GM12878 (cell line): ENCODE results near the gene CDON. TPM values are rescaled to one million over a fixed set of nuclear protein-coding genes. Genes with fewer than 3 reads are reported as not detected.

Source experiments
- ATAC-seq: fragments of 200-7000 bp; cut with Tn5 transposase; 3 replicates; pipeline ENCODE4 v1.9.1; 2020; ENCODE audit warnings: mild to moderate bottlenecking, moderate library complexity
- BruUV-seq: library from RNA; stranded (reverse); fragments of 400-500 nt; replicated peaks from 2 replicates; lab custom pipeline; 2021; lab: Mats Ljungman, UMichigan
- CTCF ChIA-PET: fragments of 300-600 bp; sonication (Branson Sonifier 250); formaldehyde crosslinking; extraction: SDS; loops from one replicate; lab custom pipeline; 2021; ENCODE audit warnings: inconsistent platforms; lab: Yijun Ruan, JAX
- POLR2A ChIA-PET: fragments of 350-600 bp; formaldehyde crosslinking; extraction: SDS; loops from one replicate; lab custom pipeline; 2021; ENCODE audit warnings: inconsistent platforms; lab: Charles Lee
- RAD21 ChIA-PET: fragments of 300-600 bp; sonication (Branson Sonifier 250); formaldehyde crosslinking; loops from one replicate; lab custom pipeline; 2023; ENCODE audit warnings: antibody characterized with exemption; ENCODE audit not compliant: unreplicated experiment; lab: Charles Lee
- SMC1A ChIA-PET: fragments of 300-600 bp; sonication (Branson Sonifier 250); formaldehyde crosslinking; loops from one replicate; lab custom pipeline; 2023; ENCODE audit not compliant: unreplicated experiment, uncharacterized antibody; lab: Charles Lee
- DNase-seq: peaks from one replicate; pipeline ENCODE4 v3.0.0-alpha.2; 2011; ENCODE audit warnings: low read depth, low spot score
- FAIRE-seq: peaks from 3 replicates; lab custom pipeline; 2011; peaks lifted over from hg19 to GRCh38; lab: Jason Lieb, UNC
- H2AFZ ChIP-seq: 2 replicates; pipeline ENCODE4 v1.6.0; 2011; ENCODE audit warnings: low read depth, low read length, control low read depth; ENCODE audit not compliant: control insufficient read depth
- H3K27ac ChIP-seq: 2 replicates; pipeline ENCODE4 v1.5.1; 2011; ENCODE audit warnings: control low read depth; ENCODE audit not compliant: control insufficient read depth, insufficient read depth
- H3K27me3 ChIP-seq, 2 experiments: replicated peaks in 1 of 2; 2 replicates each; pipeline versions ENCODE4 v1.6.0 to v1.6.1; 2011; ENCODE audit warnings: low read length in 1 of 2; ENCODE audit not compliant: control insufficient read depth in 2 of 2, insufficient read depth in 2 of 2
- H3K36me3 ChIP-seq, 2 experiments: 2 replicates each; pipeline ENCODE4 v1.5.1; 2011; ENCODE audit warnings: low read length in 1 of 2; ENCODE audit not compliant: control insufficient read depth in 2 of 2, insufficient read depth in 2 of 2
- H3K4me1 ChIP-seq: 2 replicates; pipeline ENCODE4 v1.6.1; 2011; ENCODE audit warnings: mild to moderate bottlenecking, low read length, moderate library complexity, mixed read lengths; ENCODE audit not compliant: control insufficient read depth, insufficient read depth
- H3K4me2 ChIP-seq: 2 replicates; pipeline ENCODE4 v1.6.0; 2011; ENCODE audit warnings: control low read depth; ENCODE audit not compliant: control insufficient read depth, insufficient read depth
- H3K4me3 ChIP-seq: fragments of 200-600 bp; sonication (generic); 2 replicates; pipeline ENCODE4 v1.5.1; 2016
- H3K79me2 ChIP-seq: 2 replicates; pipeline ENCODE4 v1.6.0; 2011; ENCODE audit warnings: low read length; ENCODE audit not compliant: control insufficient read depth, insufficient read depth
- H3K9ac ChIP-seq: 2 replicates; pipeline ENCODE4 v1.8.0; 2011; ENCODE audit warnings: low read length, control low read depth, mixed read lengths; ENCODE audit not compliant: control insufficient read depth, insufficient read depth
- H3K9me3 ChIP-seq: replicated peaks from 3 replicates; pipeline ENCODE4 v1.5.1; 2011; ENCODE audit warnings: mild to moderate bottlenecking, low read length; ENCODE audit not compliant: control insufficient read depth, insufficient read depth
- H4K20me1 ChIP-seq: 2 replicates; pipeline ENCODE4 v1.6.0; 2011; ENCODE audit not compliant: control insufficient read depth, insufficient read depth
- BHLHE40 ChIP-seq, 2 experiments: fragments of 450-650 bp in 1 of 2; IDR thresholded peaks; 2 replicates each; pipeline ENCODE4 v1.6.1; 2011 to 2017; ENCODE audit warnings: low read depth in 2 of 2, borderline replicate concordance in 1 of 2, improper control_type of control experiment in 1 of 2, low read length in 1 of 2, mild to moderate bottlenecking in 1 of 2
- RAD51 ChIP-seq: fragments of 450-650 bp; IDR thresholded peaks from 2 replicates; pipeline ENCODE4 v1.6.1; 2016; ENCODE audit warnings: moderate library complexity, mild to moderate bottlenecking, inconsistent platforms
- WGBS: methylation state at CpG from one replicate; pipeline ENCODE4 v1.1.6; 2016; ENCODE audit warnings: low lambda C conversion rate; ENCODE audit not compliant: insufficient replicate concordance, insufficient coverage; ENCODE audit errors: missing lambda C conversion rate; 5-methylcytosine and 5-hydroxymethylcytosine counted together
- in situ Hi-C: fragments of 300-500 bp; cut with MboI; formaldehyde crosslinking; loops from 9 replicates; pipeline ENCODE4 v1.14.3; 2018; ENCODE audit warnings: mixed read lengths
- intact Hi-C: fragments of 100-400 bp; cut with micrococcal nuclease; formaldehyde crosslinking; loops from one replicate; pipeline ENCODE4 v1.14.2; 2022; ENCODE audit not compliant: unreplicated experiment
- polyA plus RNA-seq, 11 experiments: library from polyadenylated mRNA; depleted of rRNA in 4 of 11; unstranded in 6 of 11; stranded (reverse) in 5 of 11; fragments of >200 nt; fragmentation: Nextera tagmentation in 4 of 11; fragmentation: Illumina TruSeq in 1 of 11; extraction: Ambion mirVana in 4 of 11; extraction: Trizol in 1 of 11; gene quantifications; 1 replicate in 1 of 11; 2 replicates in 10 of 11; pipeline versions ENCODE4 v1.2.1 to v1.2.3, GENCODE V29; 2011 to 2016; ENCODE audit warnings: inconsistent platforms in 2 of 11, missing spikeins in 2 of 11, low read depth in 1 of 11
- total RNA-seq, 4 experiments: library from RNA; depleted of rRNA in 3 of 4; stranded (reverse); fragments of >200 nt in 3 of 4; fragmentation: Illumina TruSeq in 1 of 4; extraction: Trizol in 1 of 4; gene quantifications; 2 replicates each; pipeline versions ENCODE4 v1.2.1 to v1.2.3, GENCODE V29; 2013 to 2021
- TF ChIP-seq, protein P1 (sequence below): fragments of 150-350 bp; IDR thresholded peaks from 2 replicates; pipeline ENCODE4 v1.6.1; 2016; ENCODE audit warnings: low read depth, low read length

CDON gene
- total and polyA plus RNA-seq, 10 of the 15 experiments (the other 5 are each of a cell fraction or from before 2014, with no cell fraction given): 0.07 to 4.2 (median 0.36) TPM

DNA sequence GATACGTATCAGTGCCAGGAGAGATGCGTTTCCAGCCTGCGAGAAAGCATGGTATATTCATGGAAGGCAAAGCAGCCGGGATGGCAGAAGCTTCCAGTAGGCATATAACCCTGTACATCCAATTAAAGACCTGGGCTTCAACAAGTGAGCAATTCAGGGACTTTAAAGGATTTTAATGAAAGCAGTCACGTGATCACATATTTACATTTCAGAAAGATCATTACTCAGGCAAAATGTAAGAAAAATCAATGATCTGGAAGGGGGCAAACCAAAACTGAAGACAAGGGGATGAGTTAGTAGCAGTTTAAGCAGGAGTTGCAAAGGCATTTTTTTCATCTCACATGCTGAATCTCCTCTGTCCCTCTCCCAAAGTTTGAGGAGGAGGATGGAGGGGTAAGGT, 7.8 kb downstream of the CDON start:
- Histone ChIP-seq H3K36me3 (no peaks in the 10 kb centered on the region), H4K20me1 (no peaks in the 10 kb centered on the region), H3K27me3 (peaks cover 0 to 3% of the 10 kb centered on the region in 2 experiments; a peak in 2 of 4 replicates), H3K9me3 (no peaks in the 10 kb centered on the region), H3K4me2 (no peak overlapping the region), H3K4me3 (no peak overlapping the region), H3K4me1 (no peaks in the 10 kb centered on the region), H3K9ac (no peak overlapping the region), H2AFZ (no peak overlapping the region), H3K27ac (no peak overlapping the region), H3K79me2 (no peaks in the 10 kb centered on the region; the same call in 1 of the 2 replicates)
- FAIRE-seq (no peak), ATAC-seq (no peak), DNase-seq (no peak)
- WGBS: 71% methylated on average over 5 of the region's 5 CpGs
- in situ Hi-C loops: no loop called here
- intact Hi-C loops: loop anchor here (5.0 kb wide), 1 partner anchor 53 kb away; no protein-coding TSS in a partner anchor
- SMC1A ChIA-PET: interaction anchor here (1.3 to 1.7 kb wide), 2 partner anchors 16 to 127 kb away, joined by 3 read pairs; no protein-coding TSS in a partner anchor
- CTCF ChIA-PET: no interaction called here
- POLR2A ChIA-PET: no interaction called here
- RAD21 ChIA-PET: interaction anchor here (0.9 kb wide), 1 partner anchor 70 kb away, joined by 4 read pairs; no protein-coding TSS in a partner anchor
- no TSS peak for BruUV-seq
- TF ChIP-seq BHLHE40 (IDR thresholded peaks at IDR 0.05; ENCODE audit: borderline replicate concordance in 1 of 2, low read depth in 2 of 2, low read length in 1 of 2) (peak in 1 of 2 experiments; percentile 12; a peak in 1 of 4 replicates), RAD51 (peak; percentile 81; the same call in 1 of the 2 replicates)
- TF ChIP-seq, protein P1, sequence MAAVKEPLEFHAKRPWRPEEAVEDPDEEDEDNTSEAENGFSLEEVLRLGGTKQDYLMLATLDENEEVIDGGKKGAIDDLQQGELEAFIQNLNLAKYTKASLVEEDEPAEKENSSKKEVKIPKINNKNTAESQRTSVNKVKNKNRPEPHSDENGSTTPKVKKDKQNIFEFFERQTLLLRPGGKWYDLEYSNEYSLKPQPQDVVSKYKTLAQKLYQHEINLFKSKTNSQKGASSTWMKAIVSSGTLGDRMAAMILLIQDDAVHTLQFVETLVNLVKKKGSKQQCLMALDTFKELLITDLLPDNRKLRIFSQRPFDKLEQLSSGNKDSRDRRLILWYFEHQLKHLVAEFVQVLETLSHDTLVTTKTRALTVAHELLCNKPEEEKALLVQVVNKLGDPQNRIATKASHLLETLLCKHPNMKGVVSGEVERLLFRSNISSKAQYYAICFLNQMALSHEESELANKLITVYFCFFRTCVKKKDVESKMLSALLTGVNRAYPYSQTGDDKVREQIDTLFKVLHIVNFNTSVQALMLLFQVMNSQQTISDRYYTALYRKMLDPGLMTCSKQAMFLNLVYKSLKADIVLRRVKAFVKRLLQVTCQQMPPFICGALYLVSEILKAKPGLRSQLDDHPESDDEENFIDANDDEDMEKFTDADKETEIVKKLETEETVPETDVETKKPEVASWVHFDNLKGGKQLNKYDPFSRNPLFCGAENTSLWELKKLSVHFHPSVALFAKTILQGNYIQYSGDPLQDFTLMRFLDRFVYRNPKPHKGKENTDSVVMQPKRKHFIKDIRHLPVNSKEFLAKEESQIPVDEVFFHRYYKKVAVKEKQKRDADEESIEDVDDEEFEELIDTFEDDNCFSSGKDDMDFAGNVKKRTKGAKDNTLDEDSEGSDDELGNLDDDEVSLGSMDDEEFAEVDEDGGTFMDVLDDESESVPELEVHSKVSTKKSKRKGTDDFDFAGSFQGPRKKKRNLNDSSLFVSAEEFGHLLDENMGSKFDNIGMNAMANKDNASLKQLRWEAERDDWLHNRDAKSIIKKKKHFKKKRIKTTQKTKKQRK: no peak
